Subcutaneous adipose tissue (tissue), 4 donors: ENCODE measurements around the gene USP17L10. TPM values are rescaled to one million over a fixed set of nuclear protein-coding genes. Genes with fewer than 3 reads are reported as not detected.
"Not testable (repeated sequence)": the region's sequence is repeated elsewhere in the genome, so short reads cannot be mapped to it uniquely, and the experiment has no call there.

Experiments
- CTCF ChIP-seq: fragments of 450-650 bp; IDR thresholded peaks from one replicate; pipeline ENCODE4 v1.5.1; 2016; ENCODE audit warnings: low read depth, mild to moderate bottlenecking, control low read depth, antibody characterized with exemption, moderate library complexity
- total RNA-seq, 4 donors: library from RNA; depleted of rRNA; stranded (reverse); fragments of >200 nt; gene quantifications; one replicate each; pipeline ENCODE4 v1.1.0, GENCODE V29; 2016

Gene USP17L10
- total RNA-seq, 4 donors from 2014 or later: not detected

GRCh38 chr4:9247953-9248680 lies 37.7 kb downstream of the USP17L10 start, which contains the start of gene USP17L18:
Gene USP17L18 (plus strand): TSS chr4:9248630. CDS start chr4:9248630, 0 bp downstream.
- not testable (repeated sequence) for TF ChIP-seq CTCF

- TF ChIP-seq CTCF: not testable (repeated sequence)
These were observed 42.6 kb downstream of the USP17L10 start, which contains the start of gene USP17L19 for GRCh38 chr4:9253078-9253477. Gene USP17L19 (plus strand): TSS chr4:9253378. CDS start chr4:9253378, 0 bp downstream.

- not testable (repeated sequence) for TF ChIP-seq CTCF
These were observed 47.4 kb downstream of the USP17L10 start, which contains the start of gene USP17L20 for GRCh38 chr4:9257824-9258223. Gene USP17L20 (plus strand): TSS chr4:9258124. CDS start chr4:9258124, 0 bp downstream.

Other genes starting within 250 kb of the USP17L10 start
- not detected for gene FAM90A26, start 40.2 kb upstream of the USP17L10 start, total RNA-seq
- not detected for gene USP17L11, start 4.7 kb downstream of the USP17L10 start, total RNA-seq
- gene USP17L12, start 9.5 kb downstream of the USP17L10 start, total RNA-seq: not detected
- not detected for gene USP17L13, start 14.2 kb downstream of the USP17L10 start, total RNA-seq
- gene USP17L15, start 23.7 kb downstream of the USP17L10 start, total RNA-seq: not detected
- gene USP17L17, start 33.2 kb downstream of the USP17L10 start, total RNA-seq: not detected
- gene USP17L18, start 38.0 kb downstream of the USP17L10 start, total RNA-seq: not detected
- gene USP17L19, start 42.7 kb downstream of the USP17L10 start, total RNA-seq: not detected
- not detected for gene USP17L20, start 47.5 kb downstream of the USP17L10 start, total RNA-seq
- not detected for gene USP17L21, start 52.2 kb downstream of the USP17L10 start, total RNA-seq
- gene USP17L22, start 57.0 kb downstream of the USP17L10 start, total RNA-seq: not detected
- gene USP17L24, start 114.5 kb downstream of the USP17L10 start, total RNA-seq: not detected
- not detected for gene USP17L25, start 119.3 kb downstream of the USP17L10 start, total RNA-seq
- not detected for gene USP17L26, start 124.0 kb downstream of the USP17L10 start, total RNA-seq
- gene USP17L5, start 128.7 kb downstream of the USP17L10 start, total RNA-seq: not detected
- not detected for gene USP17L27, start 133.5 kb downstream of the USP17L10 start, total RNA-seq
- gene USP17L28, start 138.2 kb downstream of the USP17L10 start, total RNA-seq: not detected
- gene USP17L29, start 143.0 kb downstream of the USP17L10 start, total RNA-seq: not detected
- gene USP17L30, start 152.5 kb downstream of the USP17L10 start, total RNA-seq: not detected
- gene DEFB131A, start 233.8 kb downstream of the USP17L10 start, total RNA-seq: not detected